ENCODE data around the gene ZMYND11.

DNA sequence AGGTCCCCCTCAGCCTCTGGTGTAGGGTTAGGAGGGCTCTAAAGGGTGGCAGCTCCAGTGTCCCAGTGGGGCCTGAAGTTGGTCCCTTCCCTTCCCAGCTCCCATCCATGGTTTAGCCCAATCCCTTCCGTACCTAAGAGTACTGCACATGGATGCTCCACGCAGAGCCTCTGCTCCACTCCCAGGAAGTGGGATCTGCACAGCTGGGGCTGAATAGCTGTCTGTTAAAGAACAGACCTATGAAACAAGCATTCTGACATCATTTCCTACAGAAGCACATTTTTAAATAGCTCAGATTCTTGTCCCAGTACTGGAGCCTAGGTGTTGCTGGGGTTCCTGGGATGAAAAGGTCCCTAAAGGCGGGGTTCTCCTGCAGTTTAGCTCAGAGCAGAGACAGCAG is 135.9 kb downstream of the ZMYND11 start:
- no peak for TF ChIP-seq NFRKB (IDR thresholded peaks at IDR 0.05)
- TF ChIP-seq, protein P1, sequence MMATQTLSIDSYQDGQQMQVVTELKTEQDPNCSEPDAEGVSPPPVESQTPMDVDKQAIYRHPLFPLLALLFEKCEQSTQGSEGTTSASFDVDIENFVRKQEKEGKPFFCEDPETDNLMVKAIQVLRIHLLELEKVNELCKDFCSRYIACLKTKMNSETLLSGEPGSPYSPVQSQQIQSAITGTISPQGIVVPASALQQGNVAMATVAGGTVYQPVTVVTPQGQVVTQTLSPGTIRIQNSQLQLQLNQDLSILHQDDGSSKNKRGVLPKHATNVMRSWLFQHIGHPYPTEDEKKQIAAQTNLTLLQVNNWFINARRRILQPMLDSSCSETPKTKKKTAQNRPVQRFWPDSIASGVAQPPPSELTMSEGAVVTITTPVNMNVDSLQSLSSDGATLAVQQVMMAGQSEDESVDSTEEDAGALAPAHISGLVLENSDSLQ (IDR thresholded peaks at IDR 0.05): no peak
- no peak for TF ChIP-seq L3MBTL2 (conservative IDR thresholded peaks at IDR 0.05)

All from HEK293T (cell line).